SK-N-SH (cell line): ENCODE results near the gene CTNND1. TPM values are rescaled to one million over a fixed set of nuclear protein-coding genes. Genes with fewer than 3 reads are reported as not detected.

Experiments used
- CTCF ChIA-PET: fragments of 300-600, 350-600 bp; formaldehyde crosslinking; extraction: SDS; loops from one replicate; lab custom pipeline; 2021; lab: Yijun Ruan, JAX
- POLR2A ChIA-PET: fragments of 350-600 bp; sonication (Branson Sonifier 250); formaldehyde crosslinking; extraction: SDS; loops from one replicate; lab custom pipeline; 2020; ENCODE audit warnings: antibody characterized with exemption, inconsistent platforms; lab: Yijun Ruan, JAX
- DNase-seq: peaks from one replicate; pipeline ENCODE4 v3.0.0; 2012
- H2AFZ ChIP-seq: fragments of 200-600 bp; sonication (generic); 2 replicates; pipeline ENCODE4 v1.8.1; 2016; ENCODE audit warnings: antibody characterized with exemption, mild to moderate bottlenecking, low read depth
- H3F3A ChIP-seq: fragments of 200-600 bp; sonication (generic); replicated peaks from 2 replicates; pipeline ENCODE3; 2016; ENCODE audit warnings: antibody characterized with exemption, mild to moderate bottlenecking; ENCODE audit not compliant: insufficient read depth
- H3K27ac ChIP-seq, 2 experiments: fragments of 200-500 bp in 1 of 2; fragments of 200-600 bp in 1 of 2; sonication (Bioruptor generic) in 1 of 2; sonication (generic), shearing (Covaris generic) in 1 of 2; 2 replicates each; pipeline versions ENCODE4 v1.5.1 to v1.6.1; 2014 to 2016; ENCODE audit warnings: low read depth in 2 of 2, inconsistent platforms in 1 of 2, low read length in 1 of 2, mild to moderate bottlenecking in 1 of 2, mixed read lengths in 1 of 2
- H3K27me3 ChIP-seq: fragments of 200-600 bp; sonication (generic), shearing (Covaris generic); 2 replicates; pipeline ENCODE4 v1.6.1; 2016; ENCODE audit warnings: mixed run types; ENCODE audit not compliant: insufficient read depth
- H3K36me3 ChIP-seq, 2 experiments: fragments of 200-500 bp in 1 of 2; fragments of 200-600 bp in 1 of 2; sonication (Bioruptor generic) in 1 of 2; sonication (generic) in 1 of 2; replicated peaks in 1 of 2; 2 replicates each; pipeline versions ENCODE3 to v1.5.1; 2014 to 2016; ENCODE audit warnings: low read length in 1 of 2, mild to moderate bottlenecking in 1 of 2; ENCODE audit not compliant: insufficient read depth in 2 of 2, control insufficient read depth in 1 of 2
- H3K4me1 ChIP-seq, 2 experiments: fragments of 200-500 bp in 1 of 2; fragments of 200-600 bp in 1 of 2; sonication (Bioruptor generic) in 1 of 2; sonication (generic), shearing (Covaris generic) in 1 of 2; 2 replicates each; pipeline versions ENCODE4 v1.5.1 to v1.6.1; 2014 to 2016; ENCODE audit warnings: low read depth in 1 of 2, low read length in 1 of 2, mixed run types in 1 of 2; ENCODE audit not compliant: insufficient read depth in 2 of 2, control insufficient read depth in 1 of 2
- H3K4me2 ChIP-seq: fragments of 200-600 bp; sonication (generic), shearing (Covaris generic); 2 replicates; pipeline ENCODE4 v1.6.1; 2017; ENCODE audit warnings: mixed run types
- H3K4me3 ChIP-seq, 2 experiments: fragments of 200-500 bp in 1 of 2; fragments of 200-600 bp in 1 of 2; sonication (Bioruptor generic) in 1 of 2; sonication (generic), shearing (Covaris generic) in 1 of 2; 2 replicates each; pipeline versions ENCODE4 v1.5.1 to v1.8.1; 2014 to 2016; ENCODE audit warnings: low read depth in 2 of 2, inconsistent platforms in 1 of 2, low read length in 1 of 2, mild to moderate bottlenecking in 1 of 2, mixed read lengths in 1 of 2, moderate library complexity in 1 of 2
- H3K79me2 ChIP-seq: fragments of 200-600 bp; sonication (generic); 2 replicates; pipeline ENCODE4 v1.8.1; 2017; ENCODE audit warnings: mild to moderate bottlenecking; ENCODE audit not compliant: insufficient read depth
- H3K9ac ChIP-seq: fragments of 200-600 bp; sonication (generic); 2 replicates; pipeline ENCODE4 v1.6.1; 2017; ENCODE audit warnings: mixed run types
- H3K9me2 ChIP-seq: fragments of 200-600 bp; sonication (generic); 2 replicates; pipeline ENCODE4 v1.6.1; 2017; ENCODE audit warnings: mixed run types
- H3K9me3 ChIP-seq: fragments of 200-600 bp; sonication (generic); 2 replicates; pipeline ENCODE4 v1.6.1; 2017; ENCODE audit warnings: mixed run types, mild to moderate bottlenecking, moderate library complexity
- H4K20me1 ChIP-seq: fragments of 200-600 bp; sonication (generic); 2 replicates; pipeline ENCODE4 v1.6.1; 2017; ENCODE audit warnings: mild to moderate bottlenecking, mixed run types; ENCODE audit not compliant: insufficient read depth
- ELF1 ChIP-seq: IDR thresholded peaks from 2 replicates; pipeline ENCODE4 v1.4.0; 2012
- EP300 ChIP-seq, 2 experiments: IDR thresholded peaks; 2 replicates each; pipeline versions ENCODE4 v1.4.0 to v1.6.1; 2012; ENCODE audit warnings: borderline replicate concordance in 1 of 2, low read depth in 1 of 2, low read length in 1 of 2
- FOSL2 ChIP-seq: IDR thresholded peaks from 2 replicates; pipeline ENCODE4 v1.4.0; 2012; ENCODE audit warnings: low read depth, mild to moderate bottlenecking, moderate library complexity, borderline replicate concordance
- FOXM1 ChIP-seq: IDR thresholded peaks from 2 replicates; pipeline ENCODE4 v1.4.0; 2012; ENCODE audit warnings: low read depth, mild to moderate bottlenecking
- IRF3 ChIP-seq: fragments of 150-350 bp; IDR thresholded peaks from 2 replicates; pipeline ENCODE4 v1.6.1; 2016; ENCODE audit warnings: mild to moderate bottlenecking, low read depth, low read length
- JUND ChIP-seq: IDR thresholded peaks from 2 replicates; pipeline ENCODE4 v1.4.0; 2012
- MEF2A ChIP-seq: IDR thresholded peaks from 2 replicates; pipeline ENCODE4 v1.4.0; 2012; ENCODE audit warnings: low read depth, borderline replicate concordance
- NFIC ChIP-seq: IDR thresholded peaks from 2 replicates; pipeline ENCODE4 v1.4.0; 2012; ENCODE audit warnings: borderline replicate concordance
- NRF1 ChIP-seq: IDR thresholded peaks from 2 replicates; pipeline ENCODE4 v1.6.1; 2012; ENCODE audit warnings: low read depth, mild to moderate bottlenecking, low read length
- PBX3 ChIP-seq: IDR thresholded peaks from 2 replicates; pipeline ENCODE4; 2012
- POLR2AphosphoS5 ChIP-seq: IDR thresholded peaks from 2 replicates; pipeline ENCODE4 v1.6.1; 2012; ENCODE audit warnings: low read depth, low read length
- REST ChIP-seq: IDR thresholded peaks from 2 replicates; pipeline ENCODE4 v1.6.1; 2012; ENCODE audit warnings: mild to moderate bottlenecking, low read depth, low read length, moderate library complexity
- RFX5 ChIP-seq: IDR thresholded peaks from 2 replicates; pipeline ENCODE4 v1.6.1; 2012; ENCODE audit warnings: mild to moderate bottlenecking, improper control_type of control experiment, low read length
- RXRA ChIP-seq: IDR thresholded peaks from 2 replicates; pipeline ENCODE4 v1.4.0; 2012; ENCODE audit warnings: low read depth, mild to moderate bottlenecking, borderline replicate concordance
- SIN3A ChIP-seq: IDR thresholded peaks from 2 replicates; pipeline ENCODE4 v1.6.1; 2012; ENCODE audit warnings: low read depth, mild to moderate bottlenecking, low read length, moderate library complexity, borderline replicate concordance
- SMC3 ChIP-seq: IDR thresholded peaks from 2 replicates; pipeline ENCODE4 v1.6.1; 2012; ENCODE audit warnings: low read depth, low read length, improper control_type of control experiment
- TAF1 ChIP-seq: IDR thresholded peaks from 2 replicates; pipeline ENCODE4 v1.6.1; 2012; ENCODE audit warnings: low read depth, mild to moderate bottlenecking, low read length, moderate library complexity, borderline replicate concordance
- TEAD4 ChIP-seq: IDR thresholded peaks from 2 replicates; pipeline ENCODE4 v1.4.0; 2012; ENCODE audit warnings: mild to moderate bottlenecking, borderline replicate concordance; ENCODE audit not compliant: insufficient read depth
- WGBS: methylation state at CpG from one replicate; pipeline ENCODE4 v1.1.6; 2017; ENCODE audit warnings: low lambda C conversion rate; 5-methylcytosine and 5-hydroxymethylcytosine counted together
- polyA plus RNA-seq, 3 experiments: library from polyadenylated mRNA; depleted of rRNA; stranded (reverse); fragments of >200 nt; gene quantifications; 2 replicates each; pipeline ENCODE4 v1.2.3, GENCODE V29; 2012

Gene CTNND1
- polyA plus RNA-seq, 1 of the 3 experiments (the other 2 are of a cell fraction), result 39.4 TPM

- CTCF ChIA-PET, result interaction anchor here (1.0 to 2.1 kb wide), 2 partner anchors 13 to 14 kb away, joined by 3 to 17 read pairs; no protein-coding TSS in a partner anchor
- H3K9ac ChIP-seq, result no peak overlapping the region
- DNase-seq, result no peak
- peak overlapping the region in 1 of 2 experiments; percentile 5; a peak in 1 of 4 replicates for H3K27ac ChIP-seq
- no peaks in the 10 kb centered on the region for H3K9me3 ChIP-seq
- peaks cover 39% of the 10 kb centered on the region for H4K20me1 ChIP-seq
- peaks cover 0 to 15% of the 10 kb centered on the region in 2 experiments; a peak in 2 of 4 replicates for H3K4me1 ChIP-seq
- no peak overlapping the region for H3K4me2 ChIP-seq
- WGBS, result 90% methylated on average over 4 of the region's 4 CpGs
- POLR2A ChIA-PET, result no interaction called here
- H3K4me3 ChIP-seq, result no peak overlapping the region
- H3K36me3 ChIP-seq, result peaks cover 0 to 8% of the 10 kb centered on the region in 2 experiments
- peaks cover 97% of the 10 kb centered on the region for H3K79me2 ChIP-seq
- H2AFZ ChIP-seq, result no peak overlapping the region
- no peaks in the 10 kb centered on the region for H3K9me2 ChIP-seq
- no peaks in the 10 kb centered on the region for H3K27me3 ChIP-seq
- peaks cover 5% of the 10 kb centered on the region for H3F3A ChIP-seq
- TF ChIP-seq SMC3, result no peak
- TF ChIP-seq RXRA, result no peak
- no peak for TF ChIP-seq TAF1
- no peak for TF ChIP-seq SIN3A
- TF ChIP-seq JUND, result no peak
- no peak for TF ChIP-seq PBX3
- TF ChIP-seq RFX5, result no peak
- TF ChIP-seq MEF2A, result no peak
- TF ChIP-seq POLR2AphosphoS5, result no peak
- no peak for TF ChIP-seq NRF1
- no peak for TF ChIP-seq IRF3
- TF ChIP-seq TEAD4, result no peak
Observed at GRCh38 chr11:57787006-57787604, 25.5 kb downstream of the CTNND1 start.

GRCh38 chr11:57787920-57788702, 26.5 kb downstream of the CTNND1 start:
- Histone ChIP-seq H4K20me1 (peaks cover 36% of the 10 kb centered on the region), H3K4me3 (no peak overlapping the region), H3K9me3 (no peaks in the 10 kb centered on the region), H3K27ac (no peak overlapping the region), H3K36me3 (peaks cover 0 to 10% of the 10 kb centered on the region in 2 experiments), H3K9ac (no peak overlapping the region), H3K4me2 (no peak overlapping the region), H3K9me2 (no peaks in the 10 kb centered on the region), H3K27me3 (no peaks in the 10 kb centered on the region), H3K79me2 (peaks cover 97% of the 10 kb centered on the region), H3K4me1 (peaks cover 0 to 15% of the 10 kb centered on the region in 2 experiments; a peak in 2 of 4 replicates), H2AFZ (no peak overlapping the region), H3F3A (peaks cover 5% of the 10 kb centered on the region)
- 98% methylated on average over 6 of the region's 6 CpGs for WGBS
- ChIA-PET POLR2A (no interaction called here), CTCF (interaction anchor here (1.6 to 2.1 kb wide), 2 partner anchors 11 to 13 kb away, joined by 3 to 17 read pairs; no protein-coding TSS in a partner anchor)
- TF ChIP-seq ELF1, result no peak
- TF ChIP-seq EP300 (IDR thresholded peaks at IDR 0.05; ENCODE audit: borderline replicate concordance in 1 of 2, low read depth in 1 of 2, low read length in 1 of 2), result no peak
- no peak for TF ChIP-seq FOSL2
- TF ChIP-seq RXRA, result no peak
- TF ChIP-seq NFIC, result no peak
- TF ChIP-seq FOXM1, result no peak
- TF ChIP-seq PBX3, result no peak
- no peak for TF ChIP-seq REST
- no peak for DNase-seq
